Eye (tissue), 1 donor: ENCODE data around the gene ZNF595.
A peak's percentile ranks its signal among the peaks of the same experiment; 100 is the strongest.
"Not testable (repeated sequence)": the region's sequence is repeated elsewhere in the genome, so short reads cannot be mapped to it uniquely, and the experiment has no call there.

Source experiments
- DNase-seq: peaks from one replicate; pipeline ENCODE4 v3.0.0-alpha.2; 2015

The ZNF595 gene

GRCh38 chr4:86559-87324, 33.6 kb downstream of the ZNF595 start:
- DNase-seq = not testable (repeated sequence)

- no peak for DNase-seq
Observed at GRCh38 chr4:98386-98785, 45.3 kb downstream of the ZNF595 start.

- DNase-seq = no peak
Observed at GRCh38 chr4:99863-100262, 46.7 kb downstream of the ZNF595 start.

- no peak for DNase-seq
Observed at GRCh38 chr4:107083-107443, 53.9 kb downstream of the ZNF595 start.

- DNase-seq = peak; percentile 33
Observed at GRCh38 chr4:107444-108429, 54.6 kb downstream of the ZNF595 start.

DNA sequence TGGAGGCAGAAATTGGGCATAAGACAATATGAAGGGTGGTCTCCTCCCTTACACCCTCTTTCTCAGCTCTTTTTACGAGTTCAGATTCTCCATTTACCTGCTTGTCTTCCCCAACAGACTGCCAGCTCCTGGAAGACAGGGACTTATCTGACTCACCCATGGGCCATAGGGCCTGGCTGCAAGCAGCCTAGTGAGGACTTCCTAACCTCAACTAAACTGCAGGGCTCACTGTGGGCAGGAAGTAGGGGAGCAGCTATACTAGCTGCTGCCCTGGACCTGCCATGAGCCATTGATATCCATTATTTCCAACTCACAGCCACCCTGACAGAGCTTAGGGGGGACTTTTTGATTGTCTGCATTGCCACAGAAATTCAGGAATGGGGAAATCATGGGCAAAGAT, 59.6 kb downstream of the ZNF595 start:
- no peak for DNase-seq

- DNase-seq = no peak
Observed at GRCh38 chr4:113732-114131, 60.6 kb downstream of the ZNF595 start.

DNA sequence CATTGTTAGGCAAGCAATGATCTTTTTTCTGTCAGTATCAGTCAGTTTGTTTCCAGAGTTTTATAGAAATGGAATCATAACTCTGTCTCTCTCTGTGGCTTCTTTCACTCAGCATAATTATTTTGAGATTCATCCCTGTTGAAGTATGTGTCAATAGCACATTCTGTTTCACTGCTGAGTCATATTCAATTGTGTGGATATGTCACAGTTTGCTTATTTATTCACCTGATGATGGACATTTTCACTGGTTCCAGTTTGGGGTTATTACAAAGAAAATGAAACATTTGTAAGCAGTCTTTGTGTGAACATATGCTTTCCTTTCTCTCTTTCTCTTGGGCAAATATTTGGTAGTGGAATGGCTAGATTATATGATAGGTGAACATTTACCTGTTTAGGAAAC, 61.0 kb downstream of the ZNF595 start:
- DNase-seq = no peak

GRCh38 chr4:116499-116898, 63.4 kb downstream of the ZNF595 start:
- DNase-seq = no peak

DNA sequence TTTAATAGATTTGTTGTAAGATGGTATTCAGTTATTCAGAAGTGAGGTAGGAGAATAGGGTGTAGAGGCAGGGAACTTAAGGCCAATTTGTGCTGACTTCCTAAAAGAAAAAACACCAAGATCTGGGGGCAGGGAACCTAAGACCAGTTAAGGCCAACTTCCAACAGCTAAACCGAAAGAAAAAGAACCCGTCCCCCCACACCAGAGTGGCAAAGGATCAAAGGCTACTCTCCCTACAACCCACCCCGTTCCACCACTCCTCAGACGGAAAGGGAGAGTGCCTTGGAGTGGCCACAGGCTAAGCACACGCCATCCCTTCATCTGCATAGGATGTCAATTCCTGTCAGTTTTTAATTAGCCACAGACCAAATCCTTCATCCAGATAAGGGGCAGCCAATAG, 67.5 kb downstream of the ZNF595 start:
- no peak for DNase-seq

GRCh38 chr4:121408-122084, 68.4 kb downstream of the ZNF595 start:
- DNase-seq = no peak

GRCh38 chr4:123922-124274, 70.8 kb downstream of the ZNF595 start:
- DNase-seq = not testable (repeated sequence)

- peak; percentile 99 for DNase-seq
Observed at GRCh38 chr4:124275-125081, 71.4 kb downstream of the ZNF595 start, which contains the start of gene ZNF718. Gene ZNF718, plus strand, starts transcription at chr4:124501. Its CDS starts 170 bp downstream, at chr4:124671.

DNA sequence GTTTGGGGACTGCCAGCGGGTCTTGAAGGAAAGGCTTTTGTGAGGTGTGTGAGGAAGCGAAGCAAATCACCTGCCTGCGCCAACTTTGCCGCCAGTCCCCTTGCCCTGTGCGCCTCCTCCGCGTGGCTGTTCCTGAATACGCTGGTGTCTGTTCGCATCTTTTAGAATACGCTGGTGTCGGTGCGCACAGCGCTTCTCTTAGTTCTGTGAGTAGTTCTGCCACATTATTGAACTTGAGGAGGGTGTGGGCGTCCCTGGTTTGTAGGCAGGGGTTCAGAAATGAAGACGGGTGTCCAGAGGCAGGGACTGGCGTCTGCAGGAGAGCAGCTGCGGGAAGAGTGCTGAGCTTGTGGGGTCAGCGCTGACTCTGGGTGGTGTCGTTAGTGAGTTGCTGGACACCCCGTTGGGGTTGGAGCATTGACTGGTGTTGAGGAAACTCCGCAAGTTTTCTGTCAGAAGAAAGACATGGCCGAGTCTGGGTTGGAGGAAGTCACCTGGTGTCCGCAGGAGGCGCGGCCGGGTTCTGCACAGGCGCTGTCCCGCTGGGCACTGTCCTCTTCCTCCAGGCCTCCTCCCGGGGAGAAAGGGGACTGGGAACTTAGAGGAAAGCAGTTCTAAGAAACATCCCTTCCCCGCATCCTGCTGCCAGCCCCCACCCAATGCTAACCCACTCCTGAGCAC, 72.1 kb downstream of the ZNF595 start:
- DNase-seq = no peak

DNA sequence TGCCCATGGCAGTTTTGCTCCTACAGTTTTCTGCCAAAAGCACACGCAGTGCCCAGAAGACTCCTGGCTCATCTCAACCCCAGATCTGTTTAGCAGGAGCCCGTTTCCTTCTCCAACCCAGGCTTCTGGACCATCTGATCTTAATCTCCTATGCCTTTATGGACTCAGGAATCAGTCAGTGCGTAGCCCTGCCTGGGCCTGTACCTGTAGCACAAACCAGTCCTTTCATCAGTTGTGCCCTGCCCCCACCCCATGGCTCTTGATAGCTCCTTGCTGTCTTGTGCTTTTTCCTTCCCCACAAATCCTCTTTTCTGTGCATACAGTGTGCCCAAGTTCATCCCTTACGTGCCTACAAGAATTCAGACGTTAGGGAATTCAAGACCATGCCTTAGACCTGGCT, 72.7 kb downstream of the ZNF595 start:
- no peak for DNase-seq

GRCh38 chr4:132483-132882, 79.4 kb downstream of the ZNF595 start:
- DNase-seq = no peak
